Measurements from ENCODE around the gene SPDYE2. TPM values are rescaled to one million over a fixed set of nuclear protein-coding genes. Genes with fewer than 3 reads are reported as not detected.
A peak's percentile ranks its signal among the peaks of the same experiment; 100 is the strongest.
"Not testable (repeated sequence)": the region's sequence is repeated elsewhere in the genome, so short reads cannot be mapped to it uniquely, and the experiment has no call there.

Gene SPDYE2
- total RNA-seq, 4 donors from 2014 or later = 0.45 TPM; not detected in 3

GRCh38 chr7:102593637-102594334 is 42.8 kb downstream of the SPDYE2 start:
- DNase-seq; H3K4me3 ChIP-seq (replicated peaks in 1 of 3); H3K27ac ChIP-seq; intact Hi-C loops (cut with DNase I); H3K9me3 ChIP-seq; H3K36me3 ChIP-seq; H3K27me3 ChIP-seq; H3K4me1 ChIP-seq: not testable (repeated sequence)
- WGBS, 2 donors = no CpG with 5 or more reads among the region's 68 CpGs

DNA sequence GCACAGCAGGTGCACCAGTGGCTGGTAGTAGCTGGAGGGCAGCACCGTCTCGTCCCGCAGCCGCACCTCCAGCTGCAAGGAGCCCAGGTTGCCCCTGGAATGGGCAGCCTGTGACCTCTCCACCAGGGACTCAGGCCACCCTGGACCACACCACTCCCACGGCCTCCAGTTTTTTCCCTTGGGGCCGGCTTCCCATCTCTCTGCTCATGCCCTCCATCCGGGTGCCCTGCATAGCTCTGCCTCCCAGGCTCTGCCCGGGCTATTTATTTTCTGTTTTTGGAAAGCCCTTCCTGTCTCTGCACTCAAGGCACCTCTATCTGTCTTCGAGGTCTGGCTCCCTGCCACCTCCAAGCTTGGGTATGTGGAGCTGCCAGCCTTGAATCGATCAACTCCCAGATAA is 45.0 kb downstream of the SPDYE2 start:
- H3K36me3 ChIP-seq; DNase-seq; H3K27ac ChIP-seq; H3K4me3 ChIP-seq (replicated peaks in 1 of 3); H3K27me3 ChIP-seq; H3K4me1 ChIP-seq; intact Hi-C loops (cut with DNase I); H3K9me3 ChIP-seq: not testable (repeated sequence)
- 80 to 87% methylated on average over 2 to 5 of the region's 10 CpGs for WGBS, 2 donors

GRCh38 chr7:102599699-102600098 is 48.7 kb downstream of the SPDYE2 start:
- DNase-seq; H3K27me3 ChIP-seq; H3K36me3 ChIP-seq; H3K4me1 ChIP-seq; intact Hi-C loops (cut with DNase I); H3K4me3 ChIP-seq (replicated peaks in 1 of 3); H3K9me3 ChIP-seq; H3K27ac ChIP-seq: not testable (repeated sequence)
- no CpG with 5 or more reads among the region's 9 CpGs for WGBS, 2 donors

- H3K4me3 ChIP-seq (replicated peaks in 1 of 3); intact Hi-C loops (cut with DNase I): not testable (repeated sequence)
- no CpG with 5 or more reads among the region's 12 CpGs for WGBS, 2 donors
Observed at GRCh38 chr7:102602317-102602716, 51.3 kb downstream of the SPDYE2 start.

DNA sequence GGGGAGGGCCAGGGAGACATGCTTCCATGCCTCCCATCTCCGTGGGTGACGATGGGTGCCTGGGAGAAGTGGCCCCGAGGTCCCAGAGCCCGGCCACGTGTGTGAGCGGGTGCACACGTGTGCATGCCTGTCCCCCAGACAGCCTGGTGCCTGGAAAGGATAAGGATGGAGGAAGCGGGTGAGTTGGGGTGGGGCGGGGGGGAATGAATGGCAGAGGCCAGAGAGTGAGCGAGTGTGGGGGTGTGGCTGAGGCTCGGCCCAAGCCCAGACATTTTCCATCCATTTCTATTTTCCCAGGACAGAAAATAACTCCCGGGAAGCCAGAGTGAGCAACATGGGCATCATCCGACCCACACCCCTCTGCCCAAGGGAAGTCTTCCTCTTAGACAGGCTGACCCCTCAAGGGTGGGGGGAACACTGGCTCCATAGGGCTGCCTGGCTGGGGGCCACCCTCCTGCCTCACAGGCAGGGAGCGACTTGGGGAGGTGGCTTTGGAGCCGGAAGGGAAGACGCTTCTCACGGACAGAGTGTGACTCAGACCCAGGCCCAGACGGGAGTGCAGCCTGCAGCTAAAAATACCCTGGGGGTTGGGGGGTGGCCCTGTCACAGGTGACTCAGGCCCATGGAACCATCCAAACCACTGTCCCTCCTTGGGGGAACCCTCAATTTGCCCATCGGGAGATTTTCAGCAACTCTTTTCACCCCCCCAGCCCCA is 53.6 kb downstream of the SPDYE2 start:
- DNase-seq; H3K27me3 ChIP-seq; intact Hi-C loops (cut with DNase I); H3K4me3 ChIP-seq (replicated peaks in 1 of 3); H3K9me3 ChIP-seq; H3K36me3 ChIP-seq; H3K4me1 ChIP-seq; H3K27ac ChIP-seq: not testable (repeated sequence)
- no CpG with 5 or more reads among the region's 19 CpGs for WGBS, 2 donors

More at GRCh38 chr7:102602317-102602716, 51.3 kb downstream of the SPDYE2 start:
- not testable (repeated sequence) for DNase-seq, H3K27ac ChIP-seq, H3K27me3 ChIP-seq, H3K36me3 ChIP-seq, H3K4me1 ChIP-seq, H3K9me3 ChIP-seq

DNA sequence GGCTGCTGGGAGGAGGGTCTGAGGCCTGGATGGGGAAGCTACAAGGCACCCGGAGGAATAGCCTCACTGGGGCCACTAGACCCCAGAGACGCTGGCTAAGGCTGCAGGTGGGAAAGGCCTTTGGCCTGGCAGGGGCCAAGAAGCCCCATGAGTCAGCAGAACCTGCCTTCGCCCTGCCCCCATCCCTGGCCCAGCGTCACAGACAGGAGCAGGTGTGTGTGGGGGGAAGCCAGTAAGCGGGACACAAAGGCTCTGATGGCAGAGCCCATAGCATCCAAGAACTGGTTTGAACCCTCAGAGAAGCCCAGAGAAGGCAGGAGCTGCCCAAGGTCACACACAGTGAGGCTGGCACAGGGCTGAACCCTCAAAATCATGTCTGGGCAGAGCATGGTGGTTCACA is 55.8 kb downstream of the SPDYE2 start:
- H3K36me3 ChIP-seq; H3K27me3 ChIP-seq; H3K4me1 ChIP-seq; intact Hi-C loops (cut with DNase I); DNase-seq; H3K9me3 ChIP-seq; H3K27ac ChIP-seq; H3K4me3 ChIP-seq (replicated peaks in 1 of 3): not testable (repeated sequence)
- WGBS, 2 donors = no CpG with 5 or more reads among the region's 5 CpGs

GRCh38 chr7:102609734-102610133 is 58.7 kb downstream of the SPDYE2 start:
- H3K4me3 ChIP-seq (replicated peaks in 1 of 3); H3K9me3 ChIP-seq; DNase-seq; H3K36me3 ChIP-seq; intact Hi-C loops (cut with DNase I); H3K4me1 ChIP-seq; H3K27me3 ChIP-seq; H3K27ac ChIP-seq: not testable (repeated sequence)
- WGBS, 2 donors = no CpG with 5 or more reads among the region's 10 CpGs

DNA sequence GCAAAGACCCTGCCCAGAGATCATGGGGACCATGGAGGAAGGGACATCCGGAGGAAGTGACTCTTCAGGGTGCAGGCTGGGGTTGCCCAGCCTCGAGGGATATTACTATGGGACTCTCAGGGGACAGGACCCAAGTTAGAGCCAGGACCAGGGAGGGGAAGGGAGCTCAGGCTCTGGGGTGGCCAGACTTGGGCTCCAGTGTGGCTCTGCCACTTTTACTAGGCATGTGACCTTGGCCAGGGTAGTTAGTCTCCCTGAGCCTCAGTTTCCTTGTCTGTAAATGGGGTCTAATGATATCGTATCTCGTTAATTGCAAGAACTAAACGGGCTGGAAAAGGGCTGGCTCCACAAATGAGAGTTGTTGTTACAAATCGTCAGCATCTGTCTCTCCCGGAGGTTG is 59.4 kb downstream of the SPDYE2 start:
- H3K4me3 ChIP-seq (replicated peaks in 1 of 3); H3K27ac ChIP-seq; H3K27me3 ChIP-seq; DNase-seq; H3K4me1 ChIP-seq; intact Hi-C loops (cut with DNase I); H3K9me3 ChIP-seq; H3K36me3 ChIP-seq: not testable (repeated sequence)
- WGBS, 2 donors = 59 to 80% methylated on average over 1 to 3 of the region's 7 CpGs

DNA sequence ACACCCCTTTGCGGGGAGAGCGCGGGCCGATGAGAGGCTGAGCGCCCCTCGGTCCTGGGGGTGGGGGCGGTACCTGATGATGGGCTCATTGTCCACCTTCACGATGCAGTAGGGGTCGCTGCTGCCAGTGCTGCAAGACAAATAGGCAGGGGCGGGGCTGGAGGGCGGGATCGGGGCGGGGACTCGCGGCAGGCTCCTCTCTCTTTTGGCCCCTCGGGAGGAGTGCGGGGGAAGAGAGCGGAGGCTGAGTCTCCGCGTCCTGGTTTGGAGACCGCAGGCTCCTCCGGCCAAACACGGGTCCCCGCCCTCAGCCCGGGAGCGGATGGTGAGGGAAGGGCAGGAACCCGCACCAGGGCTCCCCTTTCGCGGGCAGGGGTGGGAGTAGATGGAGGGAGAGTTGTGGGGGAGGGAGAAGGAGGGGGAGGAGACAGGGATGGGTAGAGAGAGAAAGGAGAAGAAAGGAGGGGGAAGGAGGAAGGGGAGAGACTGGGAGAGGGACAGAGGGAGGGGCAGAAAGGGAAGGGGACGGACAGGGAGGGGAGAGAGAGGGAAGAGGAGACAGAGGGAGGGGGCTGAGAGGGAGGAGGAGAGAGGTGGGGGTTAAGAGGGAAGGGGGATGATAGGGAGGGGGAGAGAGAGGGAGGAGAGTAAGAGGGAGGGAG is 60.1 kb downstream of the SPDYE2 start:
- DNase-seq; H3K27me3 ChIP-seq; H3K27ac ChIP-seq; H3K4me1 ChIP-seq; intact Hi-C loops (cut with DNase I); H3K9me3 ChIP-seq; H3K36me3 ChIP-seq; H3K4me3 ChIP-seq (replicated peaks in 1 of 3): not testable (repeated sequence)
- WGBS, 2 donors = no CpG with 5 or more reads among the region's 30 CpGs

GRCh38 chr7:102611675-102612325 is 60.8 kb downstream of the SPDYE2 start:
- H3K36me3 ChIP-seq; H3K9me3 ChIP-seq; intact Hi-C loops (cut with DNase I); H3K4me3 ChIP-seq (replicated peaks in 1 of 3); H3K27me3 ChIP-seq; H3K4me1 ChIP-seq; H3K27ac ChIP-seq: not testable (repeated sequence)
- WGBS, 2 donors = 14 to 26% methylated on average over 5 to 7 of the region's 10 CpGs
- peak; percentile 45 to 57 for DNase-seq

All from thyroid gland (tissue), 4 donors.